ENCODE results near the gene EYA2.

DNA sequence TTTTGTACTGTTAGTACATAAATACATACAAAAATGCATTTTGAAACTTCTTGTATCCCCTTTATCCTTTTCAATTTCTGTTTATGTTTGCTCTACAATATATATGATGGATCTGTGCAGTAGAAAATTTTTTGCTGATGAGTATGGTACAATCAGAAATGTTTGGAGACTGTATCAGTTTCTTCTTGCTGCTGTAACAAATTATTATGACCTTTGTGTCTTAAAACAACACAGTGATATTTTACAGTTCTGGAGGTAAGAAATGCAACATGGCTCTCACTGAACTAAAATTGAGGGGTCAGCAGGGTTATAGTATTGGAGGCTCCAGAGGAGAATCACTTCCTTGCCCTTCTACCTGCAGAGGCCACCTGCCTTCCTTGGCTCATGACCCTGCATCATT lies 184.4 kb downstream of the EYA2 start:
- TF ChIP-seq, protein P1, sequence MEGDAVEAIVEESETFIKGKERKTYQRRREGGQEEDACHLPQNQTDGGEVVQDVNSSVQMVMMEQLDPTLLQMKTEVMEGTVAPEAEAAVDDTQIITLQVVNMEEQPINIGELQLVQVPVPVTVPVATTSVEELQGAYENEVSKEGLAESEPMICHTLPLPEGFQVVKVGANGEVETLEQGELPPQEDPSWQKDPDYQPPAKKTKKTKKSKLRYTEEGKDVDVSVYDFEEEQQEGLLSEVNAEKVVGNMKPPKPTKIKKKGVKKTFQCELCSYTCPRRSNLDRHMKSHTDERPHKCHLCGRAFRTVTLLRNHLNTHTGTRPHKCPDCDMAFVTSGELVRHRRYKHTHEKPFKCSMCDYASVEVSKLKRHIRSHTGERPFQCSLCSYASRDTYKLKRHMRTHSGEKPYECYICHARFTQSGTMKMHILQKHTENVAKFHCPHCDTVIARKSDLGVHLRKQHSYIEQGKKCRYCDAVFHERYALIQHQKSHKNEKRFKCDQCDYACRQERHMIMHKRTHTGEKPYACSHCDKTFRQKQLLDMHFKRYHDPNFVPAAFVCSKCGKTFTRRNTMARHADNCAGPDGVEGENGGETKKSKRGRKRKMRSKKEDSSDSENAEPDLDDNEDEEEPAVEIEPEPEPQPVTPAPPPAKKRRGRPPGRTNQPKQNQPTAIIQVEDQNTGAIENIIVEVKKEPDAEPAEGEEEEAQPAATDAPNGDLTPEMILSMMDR (conservative IDR thresholded peaks at IDR 0.05; ENCODE audit: low read depth, low read length): no peak
- no peak for TF ChIP-seq EZH2 (IDR thresholded peaks at IDR 0.05; ENCODE audit: borderline replicate concordance, low read depth, low read length, poor library complexity, severe bottlenecking)

Data from A673 (cell line).